Suprapubic skin (tissue), 4 donors: ENCODE results near the gene GTPBP6. TPM values are rescaled to one million over a fixed set of nuclear protein-coding genes. Genes with fewer than 3 reads are reported as not detected.
A peak's percentile ranks its signal among the peaks of the same experiment; 100 is the strongest.

Experiments
- DNase-seq, 2 donors: peaks; one replicate each; pipeline ENCODE4 v3.0.0-alpha.2; 2019; ENCODE audit warnings: low spot score in 2 of 2
- H3K27ac ChIP-seq: fragments of 200-600 bp; sonication (generic); one replicate; pipeline ENCODE4 v1.5.1; 2019
- H3K27me3 ChIP-seq: fragments of 200-600 bp; sonication (generic); one replicate; pipeline ENCODE4 v1.5.1; 2019
- H3K36me3 ChIP-seq: fragments of 200-600 bp; sonication (generic); one replicate; pipeline ENCODE4 v1.5.1; 2019
- H3K4me1 ChIP-seq: fragments of 200-600 bp; sonication (generic); one replicate; pipeline ENCODE4 v1.5.1; 2019
- H3K4me3 ChIP-seq: fragments of 200-600 bp; sonication (generic); one replicate; pipeline ENCODE4 v1.5.1; 2019; ENCODE audit warnings: mild to moderate bottlenecking
- H3K9me3 ChIP-seq: fragments of 200-600 bp; sonication (generic); one replicate; pipeline ENCODE4 v1.5.1; 2019
- CTCF ChIP-seq, 2 donors: fragments of 200-600 bp in 1 of 2; fragments of 450-650 bp in 1 of 2; sonication (generic) in 1 of 2; IDR thresholded peaks; one replicate each; pipeline ENCODE4 v1.5.1; 2016 to 2019; ENCODE audit warnings: antibody characterized with exemption in 2 of 2, mild to moderate bottlenecking in 1 of 2, moderate library complexity in 1 of 2
- EP300 ChIP-seq: sonication (generic); formaldehyde crosslinking; IDR thresholded peaks from one replicate; pipeline ENCODE4 v1.6.1; 2017; ENCODE audit warnings: antibody characterized with exemption
- POLR2A ChIP-seq, 2 donors: fragments of 450-650 bp; IDR thresholded peaks; one replicate each; pipeline ENCODE4 v1.6.1; 2017; ENCODE audit warnings: antibody characterized with exemption in 2 of 2, mild to moderate bottlenecking in 2 of 2, moderate library complexity in 2 of 2
- POLR2AphosphoS5 ChIP-seq, 3 donors: sonication (generic); formaldehyde crosslinking; IDR thresholded peaks; one replicate each; pipeline ENCODE4 v1.6.1; 2017; ENCODE audit warnings: antibody characterized with exemption in 3 of 3
- WGBS: methylation state at CpG from one replicate; pipeline ENCODE4 v1.1.5; 2018; 5-methylcytosine and 5-hydroxymethylcytosine counted together
- total RNA-seq, 4 donors: library from RNA; depleted of rRNA; stranded (reverse); fragments of >200 nt; gene quantifications; one replicate each; pipeline ENCODE4 v1.1.0, GENCODE V29; 2016

Gene GTPBP6
- total RNA-seq, 4 donors from 2014 or later: 29.7 to 36.4 (median 34.3) TPM

- Histone ChIP-seq H3K4me3 (no peak overlapping the region), H3K4me1 (no peaks in the 10 kb centered on the region), H3K9me3 (peaks cover 6% of the 10 kb centered on the region), H3K27me3 (no peaks in the 10 kb centered on the region), H3K27ac (no peak overlapping the region), H3K36me3 (peaks cover 38% of the 10 kb centered on the region)
- TF ChIP-seq POLR2AphosphoS5 (IDR thresholded peaks at IDR 0.05): no peak
- no peak for TF ChIP-seq EP300
- 85% methylated on average over 38 of the region's 38 CpGs for WGBS
- DNase-seq: peak in 1 of 2 donors; percentile 47
Measured at GRCh38 chrX:362937-363620, 44.5 kb upstream of the GTPBP6 start.

- no peak overlapping the region for H3K27ac ChIP-seq
- peak in 1 of 2 donors; percentile 65 for DNase-seq
- H3K27me3 ChIP-seq: no peaks in the 10 kb centered on the region
- H3K4me1 ChIP-seq: no peaks in the 10 kb centered on the region
- H3K9me3 ChIP-seq: peaks cover 6% of the 10 kb centered on the region
- WGBS: 94% methylated on average over 10 of the region's 13 CpGs
- H3K4me3 ChIP-seq: no peak overlapping the region
- TF ChIP-seq POLR2AphosphoS5 (IDR thresholded peaks at IDR 0.05) (no peak), POLR2A (IDR thresholded peaks at IDR 0.05) (no peak), CTCF (IDR thresholded peaks at IDR 0.05) (no peak), EP300 (no peak)
- peaks cover 43% of the 10 kb centered on the region for H3K36me3 ChIP-seq
Measured at GRCh38 chrX:362351-362750, 43.8 kb upstream of the GTPBP6 start.

GRCh38 chrX:361231-362145 is 42.9 kb upstream of the GTPBP6 start:
- peaks cover 43% of the 10 kb centered on the region for H3K36me3 ChIP-seq
- H3K4me3 ChIP-seq: no peak overlapping the region
- TF ChIP-seq CTCF (IDR thresholded peaks at IDR 0.05) (no peak), EP300 (no peak), POLR2A (IDR thresholded peaks at IDR 0.05) (no peak), POLR2AphosphoS5 (IDR thresholded peaks at IDR 0.05) (no peak)
- no peak overlapping the region for H3K27ac ChIP-seq
- no peaks in the 10 kb centered on the region for H3K4me1 ChIP-seq
- no peaks in the 10 kb centered on the region for H3K27me3 ChIP-seq
- 97% methylated on average over 41 of the region's 54 CpGs for WGBS
- peaks cover 6% of the 10 kb centered on the region for H3K9me3 ChIP-seq
- DNase-seq: peak in 1 of 2 donors; percentile 71

- H3K27ac ChIP-seq: no peak overlapping the region
- WGBS: 98% methylated on average over 22 of the region's 26 CpGs
- no peak for TF ChIP-seq CTCF (IDR thresholded peaks at IDR 0.05)
- peaks cover 45% of the 10 kb centered on the region for H3K36me3 ChIP-seq
- no peak overlapping the region for H3K4me3 ChIP-seq
- no peaks in the 10 kb centered on the region for H3K27me3 ChIP-seq
- H3K9me3 ChIP-seq: peaks cover 6% of the 10 kb centered on the region
- no peaks in the 10 kb centered on the region for H3K4me1 ChIP-seq
- peak in 1 of 2 donors; percentile 44 for DNase-seq
Measured at GRCh38 chrX:360496-361150, 42.0 kb upstream of the GTPBP6 start.

- peaks cover 6% of the 10 kb centered on the region for H3K9me3 ChIP-seq
- peak in 1 of 2 donors; percentile 73 for DNase-seq
- peaks cover 51% of the 10 kb centered on the region for H3K36me3 ChIP-seq
- H3K27me3 ChIP-seq: no peaks in the 10 kb centered on the region
- no peaks in the 10 kb centered on the region for H3K4me1 ChIP-seq
- H3K27ac ChIP-seq: no peak overlapping the region
- WGBS: 94% methylated on average over 45 of the region's 49 CpGs
- no peak overlapping the region for H3K4me3 ChIP-seq
- no peak for TF ChIP-seq POLR2AphosphoS5 (IDR thresholded peaks at IDR 0.05)
- TF ChIP-seq CTCF (IDR thresholded peaks at IDR 0.05): no peak
- TF ChIP-seq EP300: no peak
- TF ChIP-seq POLR2A (IDR thresholded peaks at IDR 0.05): no peak
Measured at GRCh38 chrX:358651-359143, 40.1 kb upstream of the GTPBP6 start.
